Measurements from ENCODE around the gene PATE4.
"Not testable (repeated sequence)": the region's sequence is repeated elsewhere in the genome, so short reads cannot be mapped to it uniquely, and the experiment has no call there.

The PATE4 gene, protein sequence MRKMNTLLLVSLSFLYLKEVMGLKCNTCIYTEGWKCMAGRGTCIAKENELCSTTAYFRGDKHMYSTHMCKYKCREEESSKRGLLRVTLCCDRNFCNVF

DNA sequence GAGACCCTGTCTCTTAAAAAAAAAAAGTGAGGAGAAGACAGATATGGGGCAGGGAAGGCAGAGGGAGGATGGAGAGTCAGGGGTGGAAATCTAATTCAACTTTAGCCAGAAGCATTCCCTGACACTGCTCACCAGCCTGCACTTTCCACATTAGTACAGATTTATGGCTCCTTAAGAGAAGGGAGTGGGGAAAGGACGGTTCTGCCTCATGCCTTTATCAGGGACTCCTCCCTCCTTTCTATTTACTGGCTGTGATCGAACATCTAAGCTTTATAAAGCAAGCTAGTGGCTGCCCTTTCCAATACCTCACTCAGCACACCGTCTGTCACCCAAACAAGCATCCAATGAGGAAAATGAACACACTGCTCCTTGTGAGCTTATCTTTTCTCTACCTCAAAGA lies at the start of gene PATE4:
Gene PATE4 (plus strand): TSS at position 301 of the 400 bp plus-strand sequence. CDS start 44 bp downstream, at position 345.
- no peak for DNase-seq

DNA sequence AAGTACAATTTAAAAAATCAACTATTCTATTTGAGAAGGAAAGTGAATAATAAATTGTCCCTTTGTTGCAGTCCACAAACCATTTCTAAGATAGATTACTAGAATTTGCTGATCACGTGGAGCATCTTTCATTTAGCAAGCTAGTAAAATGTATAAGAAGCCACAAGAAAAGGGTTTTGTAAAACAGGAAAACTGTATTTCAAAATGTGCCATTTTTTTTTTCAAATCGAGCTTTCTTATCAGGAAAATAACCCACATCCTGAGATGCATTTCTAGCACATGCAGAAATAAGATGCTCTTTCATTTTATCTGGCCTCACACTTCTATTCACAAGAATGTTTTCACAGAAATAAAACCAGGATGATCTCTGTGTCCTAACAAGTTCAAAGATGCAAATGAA lies 48.4 kb upstream of the PATE4 start:
- no peak for DNase-seq

DNA sequence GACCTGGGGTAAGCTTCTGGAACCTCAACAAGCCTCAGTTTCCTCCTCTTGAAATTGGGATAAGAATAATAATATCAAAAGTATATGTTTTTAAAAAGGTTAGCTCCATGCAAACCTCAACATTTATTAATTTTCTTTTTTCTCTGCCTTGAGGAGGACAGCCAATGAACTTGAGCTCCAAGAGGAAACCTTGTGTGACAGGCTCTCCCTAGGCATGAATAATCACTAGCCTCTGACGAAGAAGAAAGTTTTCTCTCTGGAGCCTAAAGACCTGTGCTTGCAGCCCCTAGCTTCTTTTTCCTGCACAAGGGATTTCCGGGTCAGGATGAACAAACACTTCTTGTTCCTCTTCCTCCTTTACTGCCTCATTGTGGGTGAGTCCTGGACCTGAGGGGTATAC lies 45.3 kb upstream of the PATE4 start, which contains the start of gene PATE3:
Gene PATE3 (plus strand): TSS at position 301 of the 400 bp plus-strand sequence. CDS start 25 bp downstream, at position 326.
- DNase-seq = no peak

DNA sequence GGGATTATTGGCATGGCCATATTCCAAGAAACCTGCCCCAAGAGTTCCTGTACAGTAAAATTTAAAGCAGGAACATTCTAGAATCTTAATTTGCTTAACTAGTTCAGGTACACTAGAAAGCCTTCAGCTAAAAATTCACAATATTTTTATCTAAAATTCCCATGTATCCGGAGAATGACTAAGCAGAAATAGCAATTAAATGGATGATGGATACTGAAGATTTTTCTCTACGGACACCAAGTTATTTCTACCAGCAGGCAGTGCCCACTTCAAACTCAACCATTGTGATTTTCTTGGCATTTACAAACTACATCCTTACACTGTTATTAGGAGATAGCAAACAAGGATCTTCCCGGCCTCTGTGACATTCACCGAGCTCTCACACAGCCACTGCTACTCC lies 42.3 kb upstream of the PATE4 start:
- no peak for DNase-seq

DNA sequence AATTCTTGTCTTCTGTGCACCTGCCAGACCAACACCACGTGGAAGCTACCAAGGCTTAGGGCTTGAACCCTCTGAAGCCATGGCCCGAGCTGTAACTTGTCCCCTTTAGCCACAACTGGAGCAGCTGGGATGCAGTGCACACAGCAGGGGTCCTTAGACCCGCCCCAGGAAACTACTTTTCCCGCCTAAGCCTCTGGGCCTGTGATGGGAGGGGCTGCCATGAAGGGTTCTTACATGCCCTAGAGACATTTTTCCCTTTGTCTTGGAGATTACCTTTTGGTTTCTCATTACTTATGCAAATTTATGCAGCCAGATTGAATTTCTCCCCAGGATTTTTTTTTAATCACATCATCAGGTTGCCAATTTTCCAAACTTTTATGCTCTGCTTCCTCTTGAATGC lies 35.5 kb upstream of the PATE4 start:
- DNase-seq = no peak

DNA sequence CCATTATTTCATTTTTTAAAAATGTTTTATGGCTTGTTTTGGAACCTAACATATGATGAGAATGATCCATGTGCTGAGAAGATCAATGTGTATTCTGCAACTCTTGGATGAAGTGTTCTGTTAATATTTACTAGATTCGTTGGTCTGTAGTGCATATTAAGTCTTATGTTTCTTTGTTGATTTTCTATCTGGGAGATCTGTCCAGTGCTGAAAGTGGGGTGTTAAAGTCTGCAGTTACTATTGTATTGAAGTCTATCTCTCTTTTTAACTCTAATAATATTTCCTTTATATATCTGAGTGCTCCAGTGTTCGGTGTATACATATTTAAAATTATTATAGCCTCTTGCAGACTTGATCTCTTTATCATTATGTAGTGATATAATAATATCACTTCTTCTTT lies 33.3 kb upstream of the PATE4 start:
- no peak for DNase-seq

DNA sequence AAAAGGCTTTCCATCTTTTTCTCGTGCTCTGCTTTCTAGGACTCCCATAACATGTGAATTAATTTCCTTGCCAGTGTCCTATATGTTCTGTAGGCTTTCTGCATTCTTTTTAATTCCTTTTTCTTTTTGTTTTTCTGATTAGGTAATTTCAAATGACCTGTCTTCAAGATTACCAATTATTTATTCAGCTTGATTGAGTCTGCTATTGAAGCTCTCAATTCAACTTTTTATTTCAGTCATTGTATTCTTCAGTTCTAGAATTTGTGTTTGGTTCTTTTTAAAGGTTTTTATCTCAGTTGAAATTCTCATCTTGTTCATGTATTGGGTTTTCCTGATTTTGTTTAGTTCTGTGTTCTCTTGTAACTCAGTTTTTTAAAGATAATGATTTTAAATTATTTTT lies 30.7 kb upstream of the PATE4 start:
- DNase-seq = no peak

DNA sequence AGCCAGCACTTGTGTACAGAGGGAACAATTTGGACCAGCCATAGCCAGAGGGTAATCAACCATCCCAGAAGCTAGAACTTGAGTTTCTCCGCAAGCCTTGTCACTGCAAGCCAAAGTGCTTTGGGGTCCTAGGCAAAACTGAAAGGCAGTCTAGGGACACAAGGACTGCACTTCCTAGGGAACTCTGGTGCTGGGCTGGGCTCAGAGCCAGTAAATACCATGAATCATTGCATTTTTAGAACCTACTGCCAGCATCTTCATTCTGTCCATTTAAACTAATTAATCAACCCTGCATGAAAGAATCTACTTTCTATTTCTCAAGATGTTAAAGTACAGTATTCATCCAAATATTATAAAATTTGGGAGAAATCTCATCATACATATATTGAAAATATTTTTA lies 25.2 kb upstream of the PATE4 start:
- no peak for DNase-seq

DNA sequence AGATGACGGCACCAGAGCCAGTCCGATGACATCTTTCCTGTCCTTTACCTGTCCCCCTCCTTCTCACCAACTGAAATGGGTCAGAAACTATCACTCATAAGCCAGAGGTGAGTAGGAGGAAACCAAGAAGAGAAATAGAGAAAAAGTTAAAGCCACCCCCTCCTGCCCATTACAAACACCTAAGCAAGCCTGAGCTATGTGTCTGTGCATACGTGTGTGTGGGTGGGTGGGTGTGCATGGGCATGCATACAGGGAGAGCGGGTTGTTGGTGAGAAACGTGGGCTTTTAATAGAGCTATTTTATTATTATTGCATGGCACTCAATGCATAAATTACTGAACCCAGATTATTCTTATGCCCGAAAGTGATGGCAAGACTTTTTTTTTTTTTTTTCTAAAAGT lies 2.6 kb downstream of the PATE4 start:
- no peak for DNase-seq

DNA sequence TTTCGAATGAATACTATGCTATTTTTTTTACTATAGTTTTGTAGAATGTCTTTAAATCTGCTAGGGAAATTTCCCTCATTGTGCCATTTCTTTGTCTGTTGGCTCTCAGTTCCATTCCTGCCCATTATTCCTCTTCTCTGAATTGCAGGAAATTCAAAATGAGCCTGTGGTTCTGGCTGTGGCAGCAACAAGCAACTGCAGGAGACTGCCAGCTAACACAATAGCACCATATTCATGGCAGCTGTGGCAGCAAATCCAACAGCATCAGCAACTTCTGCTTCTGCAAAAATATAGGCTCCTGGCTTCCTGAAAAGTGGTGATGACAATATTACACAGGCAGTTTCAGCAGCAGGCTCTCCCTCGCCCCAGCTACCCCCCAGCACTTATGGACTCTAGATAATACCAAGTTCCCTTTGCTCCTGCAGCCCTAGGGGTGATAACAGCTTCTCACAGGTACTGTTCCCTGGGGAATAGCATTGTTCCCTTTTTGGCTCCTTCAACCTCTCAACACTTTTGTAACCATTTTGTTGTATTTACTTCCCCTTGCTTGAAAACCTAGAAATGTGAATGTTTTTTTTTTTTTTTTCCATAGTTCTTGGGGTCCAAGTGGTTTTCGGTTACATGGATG lies 9.3 kb downstream of the PATE4 start:
- DNase-seq = no peak

DNA sequence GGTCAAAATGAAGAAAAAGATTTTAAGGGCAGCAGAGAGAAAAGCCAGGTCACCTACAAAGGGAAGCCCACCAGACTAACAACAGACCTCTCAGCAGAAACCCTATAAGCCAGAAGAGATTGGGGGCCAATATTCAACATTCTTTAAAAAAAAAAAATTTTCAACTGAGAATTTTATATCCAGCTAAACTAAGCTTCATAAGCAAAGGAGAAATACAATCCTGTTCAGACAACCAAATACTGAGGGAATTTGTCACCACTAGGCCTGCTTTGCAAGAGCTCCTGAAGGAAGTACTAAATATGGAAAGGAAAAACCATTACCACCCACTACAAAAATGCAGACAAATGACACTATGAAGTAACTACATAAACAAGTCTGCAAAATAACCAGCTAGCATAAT lies 13.1 kb downstream of the PATE4 start:
- no peak for DNase-seq

DNA sequence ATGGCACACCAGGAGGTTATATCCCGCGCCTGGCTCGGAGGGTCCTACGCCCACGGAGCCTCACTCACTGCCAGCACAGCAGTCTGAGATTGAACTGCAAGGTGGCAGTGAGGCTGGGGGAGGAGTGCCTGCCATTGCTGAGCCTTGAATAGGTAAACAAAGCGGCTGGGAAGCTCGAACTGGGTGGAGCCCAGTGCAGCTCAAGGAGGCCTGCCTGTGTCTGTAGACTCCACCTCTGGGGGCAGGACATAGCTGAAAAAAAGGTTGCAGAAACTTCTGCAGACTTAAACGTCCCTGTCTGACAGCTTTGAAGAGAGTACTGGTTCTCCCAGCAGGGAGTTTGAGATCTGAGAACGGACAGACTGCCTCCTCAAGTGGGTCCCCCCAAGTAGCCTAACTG lies 24.6 kb downstream of the PATE4 start:
- DNase-seq = not testable (repeated sequence)

DNA sequence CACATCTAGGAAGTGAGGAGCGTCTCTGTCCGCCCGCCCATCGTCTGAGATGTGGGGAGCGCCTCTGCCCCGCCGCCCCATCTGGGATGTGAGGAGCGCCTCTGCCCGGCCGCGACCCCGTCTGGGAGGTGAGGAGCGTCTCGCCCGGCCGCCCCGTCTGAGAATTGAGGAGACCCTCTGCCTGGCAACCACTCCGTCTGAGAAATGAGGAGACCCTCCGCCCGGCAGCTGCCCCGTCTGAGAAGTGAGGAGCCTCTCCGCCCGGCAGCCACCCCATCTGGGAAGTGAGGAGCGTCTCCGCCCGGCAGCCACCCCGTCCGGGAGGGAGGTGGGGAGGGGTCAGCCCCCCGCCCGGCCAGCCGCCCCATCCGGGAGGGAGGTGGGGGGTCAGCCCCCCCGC lies 29.7 kb downstream of the PATE4 start:
- DNase-seq = not testable (repeated sequence)

DNA sequence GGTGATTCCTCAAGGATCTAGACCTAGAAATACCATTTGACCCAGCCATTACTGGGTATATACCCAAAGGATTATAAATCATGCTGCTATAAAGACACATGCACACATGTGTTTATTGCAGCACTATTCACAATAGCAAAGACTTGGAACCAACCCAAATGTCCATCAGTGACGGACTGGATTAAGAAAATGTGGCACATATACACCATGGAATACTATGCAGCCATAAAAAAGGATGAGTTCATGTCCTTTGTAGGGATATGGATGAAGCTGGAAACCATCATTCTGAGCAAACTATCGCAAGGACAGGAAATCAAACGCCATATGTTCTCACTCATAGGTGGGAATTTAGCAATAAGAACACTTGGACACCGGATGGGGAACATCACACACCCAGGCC lies 32.2 kb downstream of the PATE4 start:
- DNase-seq = not testable (repeated sequence)

DNA sequence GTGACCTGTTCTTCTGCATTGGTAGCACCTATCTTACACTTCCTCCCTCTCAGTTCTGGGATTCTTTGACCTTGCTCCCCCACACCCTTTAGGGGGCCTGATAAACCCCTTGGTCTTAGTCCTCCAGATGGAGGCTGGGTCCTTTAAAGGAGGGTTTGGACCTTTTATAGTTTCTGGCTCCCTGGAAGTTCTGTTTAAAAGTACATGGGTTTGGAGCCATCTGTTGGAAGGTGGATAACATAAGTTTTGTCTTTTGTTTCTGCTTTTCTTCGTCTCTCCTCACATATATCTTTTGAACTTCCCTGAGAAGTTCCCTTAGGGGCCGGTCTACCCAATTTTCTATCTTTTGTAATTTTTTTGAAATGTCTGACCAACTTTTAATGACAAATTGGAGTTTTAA lies 36.4 kb downstream of the PATE4 start:
- no peak for DNase-seq

DNA sequence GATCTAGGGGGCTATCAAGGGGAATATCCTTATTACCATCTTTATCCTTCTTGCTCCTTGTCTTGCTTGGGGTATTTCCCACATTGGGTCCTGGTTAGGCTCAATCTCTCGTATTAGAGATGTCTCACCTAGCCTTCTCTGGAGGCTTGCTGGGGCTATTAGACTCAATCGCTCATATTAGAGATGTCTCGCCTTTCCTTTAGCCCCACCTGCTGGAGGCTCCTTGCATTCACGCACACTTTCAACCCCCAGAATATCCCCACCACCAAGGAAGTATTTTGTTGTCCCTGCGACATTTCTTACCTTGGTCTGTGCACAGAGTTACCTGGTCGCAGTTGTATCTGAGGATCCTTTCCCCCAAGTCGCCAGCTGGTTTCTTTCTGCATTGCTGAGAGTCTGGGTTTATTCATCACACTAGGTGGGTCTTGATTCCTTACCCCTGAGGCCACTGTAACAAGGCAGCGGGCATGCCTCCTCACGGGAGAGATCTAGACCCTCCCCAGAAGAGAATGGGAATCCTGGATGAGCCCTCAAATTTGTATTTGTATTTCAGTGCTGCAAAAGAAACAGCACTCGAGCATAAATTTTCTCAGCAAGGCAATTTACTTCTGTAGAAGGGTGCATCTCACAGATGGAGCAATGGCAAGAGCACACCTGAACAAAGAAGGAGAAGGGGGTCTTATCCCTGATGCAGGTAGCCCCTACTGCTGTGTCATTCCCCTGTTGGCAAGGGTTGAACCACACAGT lies 38.4 kb downstream of the PATE4 start:
- no peak for DNase-seq

DNA sequence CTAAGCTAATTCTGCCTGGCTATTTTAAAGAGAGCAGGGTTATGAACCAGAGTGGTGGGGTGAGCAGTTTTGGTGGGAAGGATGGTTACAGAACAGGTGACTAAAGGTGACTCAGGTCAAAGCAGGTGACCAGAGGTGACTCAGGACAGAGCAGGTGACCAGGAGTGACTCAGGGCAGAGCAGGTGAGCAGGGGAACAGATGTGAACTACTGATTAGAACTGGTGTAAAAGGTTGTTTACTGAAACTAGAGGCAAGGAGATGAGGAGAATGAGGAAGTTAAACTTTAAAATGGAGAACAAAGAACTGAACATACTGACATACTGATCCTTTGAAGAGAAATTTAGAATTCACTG lies 39.0 kb downstream of the PATE4 start:
- DNase-seq = no peak

DNA sequence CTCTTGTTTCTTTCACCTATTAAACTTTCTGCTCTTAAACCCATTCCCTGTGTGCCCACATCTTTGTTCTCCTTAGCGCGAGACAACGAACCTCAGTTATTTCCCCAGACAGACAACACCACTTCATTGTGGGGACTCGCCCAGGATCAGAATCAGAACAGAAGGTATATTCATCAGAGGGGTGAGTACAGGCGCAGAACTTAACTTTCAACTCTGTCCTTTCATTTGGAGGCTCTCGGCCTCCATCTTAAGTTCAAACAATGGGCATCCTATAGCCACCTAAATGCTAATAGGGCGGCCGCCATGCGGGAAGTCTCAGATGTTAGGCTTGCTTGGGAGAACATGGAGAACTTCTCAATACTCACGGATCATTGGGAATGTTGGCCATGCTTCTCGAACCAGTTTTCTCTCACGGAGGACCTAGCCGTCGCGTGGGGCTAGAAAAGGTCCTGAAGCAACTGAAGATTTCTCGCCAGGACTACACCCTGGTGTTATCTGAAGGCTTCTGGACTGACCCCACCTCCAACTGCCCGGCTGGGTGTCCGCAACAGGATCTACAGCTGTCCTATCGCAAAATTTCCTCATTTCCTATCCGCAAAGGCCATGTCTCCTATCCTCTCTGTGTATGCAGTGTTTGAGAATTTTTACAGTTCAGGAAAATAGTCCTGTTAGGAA lies 40.9 kb downstream of the PATE4 start:
- DNase-seq = no peak

DNA sequence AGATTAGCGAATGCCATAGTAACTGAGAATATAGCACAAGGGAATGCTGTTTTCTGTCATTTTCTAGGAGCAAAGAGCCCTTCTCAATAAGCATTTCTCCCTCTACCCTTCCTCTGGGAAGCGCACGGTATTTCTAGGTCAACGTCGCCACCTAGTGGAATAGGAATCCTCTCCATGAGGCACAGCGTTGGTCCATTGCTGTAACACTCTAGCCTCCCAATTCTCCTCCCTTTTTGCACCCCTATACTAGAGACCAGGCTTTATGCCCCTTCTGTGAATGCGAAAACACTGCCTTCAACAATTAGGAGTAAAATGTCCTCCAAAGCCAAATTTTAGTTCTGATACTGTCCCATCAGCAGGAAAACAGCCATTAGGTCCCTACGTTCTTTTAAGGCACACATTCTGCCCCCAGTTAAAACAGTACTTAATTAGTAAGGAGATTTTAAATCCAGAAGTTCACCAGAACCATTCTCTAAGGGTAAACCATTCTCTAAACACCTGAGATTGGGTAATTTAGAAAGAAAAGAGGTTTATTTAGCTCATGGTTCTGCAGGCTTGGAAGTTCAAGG lies 41.5 kb downstream of the PATE4 start:
- DNase-seq = no peak

DNA sequence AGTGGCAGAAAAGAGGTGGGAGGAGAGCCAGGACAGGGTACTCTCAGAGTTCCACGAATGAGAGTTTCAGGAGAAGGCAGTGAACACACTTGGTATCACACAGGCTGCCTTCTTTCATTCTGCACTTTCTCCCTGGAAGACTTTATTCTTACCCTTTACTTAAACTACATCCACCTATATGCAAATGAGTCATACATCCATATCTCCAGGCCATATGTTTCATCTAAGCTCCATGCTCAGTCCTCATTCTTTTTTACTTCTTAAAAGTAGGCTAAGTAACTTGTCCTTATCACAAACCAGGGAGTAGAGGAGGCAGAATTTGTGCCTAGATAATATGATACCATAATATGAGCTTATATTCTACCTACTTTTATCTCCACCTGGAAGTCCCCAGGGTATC lies 48.2 kb downstream of the PATE4 start:
- DNase-seq = no peak

DNA sequence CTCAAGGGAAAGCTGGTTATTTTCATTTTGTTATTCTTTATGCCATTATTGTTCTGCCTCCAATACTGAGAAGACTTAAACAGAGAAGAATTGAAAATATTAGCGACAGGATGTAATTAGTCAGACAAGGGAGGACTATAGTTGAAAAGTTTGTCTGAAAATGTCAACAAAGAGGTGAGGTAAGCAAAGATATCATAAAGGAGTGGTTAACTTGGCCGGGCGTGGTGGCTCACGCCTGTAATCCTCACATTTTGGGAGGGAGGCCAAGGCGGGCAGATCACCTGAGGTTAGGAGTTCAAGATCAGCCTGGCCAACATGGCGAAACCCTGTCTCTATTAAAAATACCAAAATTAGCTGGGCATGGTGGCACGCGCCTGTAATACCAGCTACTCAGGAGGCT lies 50.3 kb downstream of the PATE4 start:
- DNase-seq = no peak

DNA sequence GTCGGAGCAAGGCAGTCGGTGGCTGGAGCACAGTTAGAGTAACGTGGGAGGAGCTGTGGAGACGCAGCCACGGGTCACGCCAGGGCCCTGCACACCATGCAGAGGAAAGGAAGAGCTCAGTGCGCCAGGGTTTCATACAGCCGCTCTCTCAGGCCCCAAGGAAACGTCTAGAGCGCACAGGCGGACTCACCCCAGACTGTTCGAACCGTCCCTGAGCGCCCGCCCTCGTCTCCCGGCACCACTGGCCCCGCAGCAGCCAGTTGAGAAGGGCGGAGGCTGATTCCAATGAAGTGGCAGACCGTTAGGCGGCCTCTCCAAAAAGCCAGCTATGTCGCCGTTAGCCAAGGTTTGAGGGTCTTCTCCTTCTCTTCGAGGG lies 53.9 kb downstream of the PATE4 start:
- DNase-seq = no peak
